Mesodermal cell (in vitro differentiated cells): ENCODE data around the gene GARRE1.
A peak's percentile ranks its signal among the peaks of the same experiment; 100 is the strongest.
"Not testable (repeated sequence)": the region's sequence is repeated elsewhere in the genome, so short reads cannot be mapped to it uniquely, and the experiment has no call there.

ENCODE experiments used
- H3K27ac ChIP-seq: 2 replicates; pipeline ENCODE4 v1.7.0; 2013; ENCODE audit warnings: mild to moderate bottlenecking, low read depth, low read length, moderate library complexity; ENCODE audit not compliant: severe bottlenecking
- H3K36me3 ChIP-seq: 2 replicates; pipeline ENCODE4 v1.7.1; 2013; ENCODE audit warnings: mild to moderate bottlenecking, low read length, moderate library complexity; ENCODE audit not compliant: control insufficient read depth, insufficient read depth
- H3K4me1 ChIP-seq: one replicate; pipeline ENCODE4 v1.7.1; 2013; ENCODE audit warnings: mild to moderate bottlenecking, low read length; ENCODE audit not compliant: insufficient read depth, control insufficient read depth, poor library complexity, severe bottlenecking
- H3K4me3 ChIP-seq: 2 replicates; pipeline ENCODE4 v1.7.0; 2013; ENCODE audit warnings: low read length, control low read depth, mild to moderate bottlenecking; ENCODE audit not compliant: insufficient read depth, poor library complexity, severe bottlenecking; ENCODE audit errors: extremely low read depth
- H3K9me3 ChIP-seq: 2 replicates; pipeline ENCODE4 v1.7.1; 2013; ENCODE audit warnings: mild to moderate bottlenecking, low read length, moderate library complexity; ENCODE audit not compliant: control insufficient read depth
- WGBS, 2 experiments: methylation state at CpG; one replicate each; pipeline ENCODE4 v1.1.5; 2013; ENCODE audit warnings: missing lambda C conversion rate in 2 of 2; ENCODE audit not compliant: insufficient coverage in 2 of 2; 5-methylcytosine and 5-hydroxymethylcytosine counted together

Gene GARRE1

GRCh38 chr19:34232566-34233481, 21.5 kb upstream of the GARRE1 start:
- 76 to 79% methylated on average over 9 to 10 of the region's 11 CpGs for WGBS, 2 experiments
- Histone ChIP-seq H3K4me1 (peaks cover 23% of the 10 kb centered on the region), H3K4me3 (no peak overlapping the region), H3K9me3 (no peaks in the 10 kb centered on the region), H3K36me3 (peaks cover 44% of the 10 kb centered on the region), H3K27ac (peak overlapping the region; percentile 70)

GRCh38 chr19:34235425-34235940, 18.9 kb upstream of the GARRE1 start:
- no peaks in the 10 kb centered on the region for H3K9me3 ChIP-seq
- no peak overlapping the region for H3K4me3 ChIP-seq
- no peak overlapping the region for H3K27ac ChIP-seq
- peaks cover 20% of the 10 kb centered on the region for H3K36me3 ChIP-seq
- H3K4me1 ChIP-seq: peaks cover 23% of the 10 kb centered on the region
- WGBS, 2 experiments: no CpG with 5 or more reads among the region's 2 CpGs

GRCh38 chr19:34236035-34236987, 18.0 kb upstream of the GARRE1 start:
- H3K36me3 ChIP-seq: peaks cover 11% of the 10 kb centered on the region
- H3K4me3 ChIP-seq: no peak overlapping the region
- no peaks in the 10 kb centered on the region for H3K9me3 ChIP-seq
- peak overlapping the region; percentile 55 for H3K27ac ChIP-seq
- peaks cover 20% of the 10 kb centered on the region for H3K4me1 ChIP-seq
- 90 to 91% methylated on average over 16 of the region's 18 CpGs for WGBS, 2 experiments

- 53 to 67% methylated on average over 3 of the region's 3 CpGs for WGBS, 2 experiments
- Histone ChIP-seq H3K4me1 (peaks cover 19% of the 10 kb centered on the region), H3K27ac (no peak overlapping the region), H3K36me3 (peaks cover 10% of the 10 kb centered on the region), H3K9me3 (no peaks in the 10 kb centered on the region), H3K4me3 (no peak overlapping the region)
These were observed 17.1 kb upstream of the GARRE1 start for GRCh38 chr19:34237283-34237682.

- Histone ChIP-seq H3K4me1 (peaks cover 18% of the 10 kb centered on the region), H3K27ac (no peak overlapping the region), H3K36me3 (peaks cover 10% of the 10 kb centered on the region), H3K4me3 (no peak overlapping the region), H3K9me3 (no peaks in the 10 kb centered on the region)
- WGBS, 2 experiments: 88 to 100% methylated on average over 1 to 4 of the region's 4 CpGs
These were observed 16.4 kb upstream of the GARRE1 start for GRCh38 chr19:34237939-34238338.

GRCh38 chr19:34241513-34242337, 12.6 kb upstream of the GARRE1 start:
- WGBS, 2 experiments: 48 to 62% methylated on average over 8 to 11 of the region's 13 CpGs
- H3K4me1 ChIP-seq: peaks cover 16% of the 10 kb centered on the region

GRCh38 chr19:34243138-34243875, 11.0 kb upstream of the GARRE1 start:
- H3K27ac ChIP-seq: peak overlapping the region; percentile 49
- not testable (repeated sequence) for H3K4me3 ChIP-seq, H3K36me3 ChIP-seq, H3K9me3 ChIP-seq
- WGBS, 2 experiments: 87 to 95% methylated on average over 5 to 10 of the region's 10 CpGs
- peaks cover 13% of the 10 kb centered on the region for H3K4me1 ChIP-seq

More at GRCh38 chr19:34241513-34242337, 12.6 kb upstream of the GARRE1 start:
- no peaks in the 10 kb centered on the region for H3K9me3 ChIP-seq
- peaks cover 2% of the 10 kb centered on the region for H3K36me3 ChIP-seq
- no peak overlapping the region for H3K4me3 ChIP-seq
- H3K27ac ChIP-seq: no peak overlapping the region

- H3K36me3 ChIP-seq: no peaks in the 10 kb centered on the region
- WGBS, 2 experiments: 92 to 95% methylated on average over 11 to 15 of the region's 17 CpGs
- peak overlapping the region; percentile 49 for H3K27ac ChIP-seq
These were observed 10.3 kb upstream of the GARRE1 start for GRCh38 chr19:34243876-34244578.

GRCh38 chr19:34244611-34245299, 9.6 kb upstream of the GARRE1 start:
- WGBS, 2 experiments: 91 to 93% methylated on average over 11 to 13 of the region's 13 CpGs

More at GRCh38 chr19:34243876-34244578, 10.3 kb upstream of the GARRE1 start:
- peaks cover 13% of the 10 kb centered on the region for H3K4me1 ChIP-seq
- no peaks in the 10 kb centered on the region for H3K9me3 ChIP-seq
- H3K4me3 ChIP-seq: no peak overlapping the region

More at GRCh38 chr19:34244611-34245299, 9.6 kb upstream of the GARRE1 start:
- H3K36me3 ChIP-seq: no peaks in the 10 kb centered on the region
- no peak overlapping the region for H3K27ac ChIP-seq
- H3K4me1 ChIP-seq: peaks cover 13% of the 10 kb centered on the region
- H3K9me3 ChIP-seq: no peaks in the 10 kb centered on the region
- no peak overlapping the region for H3K4me3 ChIP-seq
